IMR-90 (cell line): ENCODE data around the gene TLCD2.

ENCODE experiments used
- BHLHE40 ChIP-seq: fragments of 150-350 bp; IDR thresholded peaks from 2 replicates; pipeline ENCODE4 v1.6.1; 2016; ENCODE audit warnings: mild to moderate bottlenecking, low read depth, low read length
- CEBPB ChIP-seq: IDR thresholded peaks from 2 replicates; pipeline ENCODE4 v1.6.1; 2012; ENCODE audit warnings: low read depth, low read length, improper control_type of control experiment
- FOS ChIP-seq: fragments of 150-350 bp; IDR thresholded peaks from 2 replicates; pipeline ENCODE4 v1.6.1; 2016; ENCODE audit warnings: low read depth, low read length
- MAZ ChIP-seq: IDR thresholded peaks from 2 replicates; pipeline ENCODE4 v1.6.1; 2012; ENCODE audit warnings: low read depth, mild to moderate bottlenecking, low read length, improper control_type of control experiment, moderate library complexity, borderline replicate concordance
- MXI1 ChIP-seq: IDR thresholded peaks from 2 replicates; pipeline ENCODE4 v1.6.1; 2012; ENCODE audit warnings: low read depth, mild to moderate bottlenecking, low read length, moderate library complexity, borderline replicate concordance
- POLR2A ChIP-seq: IDR thresholded peaks from 2 replicates; pipeline ENCODE4 v1.6.1; 2012; ENCODE audit warnings: mild to moderate bottlenecking, low read depth, low read length
- RAD21 ChIP-seq: IDR thresholded peaks from 2 replicates; pipeline ENCODE4 v1.6.1; 2012; ENCODE audit warnings: low read length, improper control_type of control experiment
- RCOR1 ChIP-seq: IDR thresholded peaks from 2 replicates; pipeline ENCODE4 v1.6.1; 2012; ENCODE audit warnings: mild to moderate bottlenecking, low read length, improper control_type of control experiment; ENCODE audit not compliant: insufficient replicate concordance
- RFX5 ChIP-seq: IDR thresholded peaks from 2 replicates; pipeline ENCODE4 v1.8.0; 2012; ENCODE audit warnings: low read depth, mild to moderate bottlenecking, low read length, moderate library complexity
- TF ChIP-seq, protein P1 (sequence below): conservative IDR thresholded peaks from 2 replicates; pipeline ENCODE4 v1.5.1; 2012; ENCODE audit warnings: mild to moderate bottlenecking, low read depth, low read length, improper control_type of control experiment
- TF ChIP-seq, protein P2 (sequence below): fragments of 150-350 bp; IDR thresholded peaks from 2 replicates; pipeline ENCODE4 v1.6.1; 2016; ENCODE audit warnings: low read depth, mild to moderate bottlenecking, low read length, moderate library complexity, borderline replicate concordance

DNA sequence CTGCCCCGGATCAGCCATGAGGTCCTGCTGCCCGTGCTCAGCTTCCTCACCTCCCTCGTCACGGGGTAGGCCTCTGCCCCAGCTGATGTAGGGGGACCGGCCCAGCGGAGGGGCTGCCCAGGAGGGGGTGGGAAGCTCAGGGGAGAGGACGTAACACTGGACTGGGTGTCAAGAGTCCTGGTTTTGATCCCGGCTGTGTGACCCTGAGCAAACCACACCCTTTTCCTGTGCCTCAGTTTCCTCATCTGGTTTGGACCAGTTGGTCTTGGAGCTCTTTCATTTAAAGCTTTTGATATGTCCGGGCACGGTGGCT is 21.0 kb upstream of the TLCD2 start:
- TF ChIP-seq POLR2A (no peak), RFX5 (no peak), RAD21 (no peak), FOS (no peak), CEBPB (no peak), BHLHE40 (no peak), MAZ (no peak), RCOR1 (no peak), MXI1 (no peak)
- TF ChIP-seq, protein P1, sequence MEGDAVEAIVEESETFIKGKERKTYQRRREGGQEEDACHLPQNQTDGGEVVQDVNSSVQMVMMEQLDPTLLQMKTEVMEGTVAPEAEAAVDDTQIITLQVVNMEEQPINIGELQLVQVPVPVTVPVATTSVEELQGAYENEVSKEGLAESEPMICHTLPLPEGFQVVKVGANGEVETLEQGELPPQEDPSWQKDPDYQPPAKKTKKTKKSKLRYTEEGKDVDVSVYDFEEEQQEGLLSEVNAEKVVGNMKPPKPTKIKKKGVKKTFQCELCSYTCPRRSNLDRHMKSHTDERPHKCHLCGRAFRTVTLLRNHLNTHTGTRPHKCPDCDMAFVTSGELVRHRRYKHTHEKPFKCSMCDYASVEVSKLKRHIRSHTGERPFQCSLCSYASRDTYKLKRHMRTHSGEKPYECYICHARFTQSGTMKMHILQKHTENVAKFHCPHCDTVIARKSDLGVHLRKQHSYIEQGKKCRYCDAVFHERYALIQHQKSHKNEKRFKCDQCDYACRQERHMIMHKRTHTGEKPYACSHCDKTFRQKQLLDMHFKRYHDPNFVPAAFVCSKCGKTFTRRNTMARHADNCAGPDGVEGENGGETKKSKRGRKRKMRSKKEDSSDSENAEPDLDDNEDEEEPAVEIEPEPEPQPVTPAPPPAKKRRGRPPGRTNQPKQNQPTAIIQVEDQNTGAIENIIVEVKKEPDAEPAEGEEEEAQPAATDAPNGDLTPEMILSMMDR, result no peak
- TF ChIP-seq, protein P2, sequence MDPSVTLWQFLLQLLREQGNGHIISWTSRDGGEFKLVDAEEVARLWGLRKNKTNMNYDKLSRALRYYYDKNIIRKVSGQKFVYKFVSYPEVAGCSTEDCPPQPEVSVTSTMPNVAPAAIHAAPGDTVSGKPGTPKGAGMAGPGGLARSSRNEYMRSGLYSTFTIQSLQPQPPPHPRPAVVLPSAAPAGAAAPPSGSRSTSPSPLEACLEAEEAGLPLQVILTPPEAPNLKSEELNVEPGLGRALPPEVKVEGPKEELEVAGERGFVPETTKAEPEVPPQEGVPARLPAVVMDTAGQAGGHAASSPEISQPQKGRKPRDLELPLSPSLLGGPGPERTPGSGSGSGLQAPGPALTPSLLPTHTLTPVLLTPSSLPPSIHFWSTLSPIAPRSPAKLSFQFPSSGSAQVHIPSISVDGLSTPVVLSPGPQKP, result no peak
